Cerebellar cortex (tissue), 1 donor: ENCODE results near the gene PGLYRP2.

Experiments
- DNase-seq: peaks from one replicate; pipeline ENCODE4 v3.0.0-alpha.2; 2015; ENCODE audit warnings: low spot score

The PGLYRP2 gene

DNA sequence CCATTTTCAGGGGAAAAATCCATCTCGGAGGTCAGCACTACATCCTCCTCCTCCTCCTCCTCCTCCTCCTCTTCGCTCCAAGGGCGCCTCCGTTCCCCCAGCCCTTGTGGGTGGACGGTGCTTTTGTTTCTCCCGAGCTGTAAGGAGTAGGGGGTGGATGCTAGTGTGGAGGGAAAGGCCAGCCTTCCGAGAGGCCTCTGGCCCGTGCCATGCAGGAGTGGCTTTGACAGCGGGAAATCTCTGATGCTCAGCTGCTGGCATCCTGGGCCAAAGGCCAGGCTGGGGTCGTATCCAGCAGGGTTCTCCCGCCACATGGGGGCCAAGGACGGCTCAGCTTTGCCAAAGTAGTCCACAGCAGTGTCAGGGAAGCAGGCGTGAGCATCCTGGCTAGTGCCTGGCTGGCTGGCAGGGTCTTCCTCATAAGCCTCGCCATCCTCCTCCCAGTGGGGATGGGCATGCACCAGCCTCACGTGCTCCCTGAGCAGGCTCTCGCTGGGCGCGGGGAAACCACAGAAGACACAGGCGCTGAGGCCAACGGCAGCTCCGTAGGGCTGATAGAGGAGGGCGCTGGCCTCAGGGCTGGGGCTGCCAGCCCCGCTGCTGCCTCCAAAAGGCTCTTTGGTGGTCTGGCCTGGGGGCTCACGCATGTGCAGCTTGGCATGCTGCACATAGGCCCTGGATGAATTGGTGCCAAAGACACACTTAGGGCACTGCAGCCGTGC, 40.1 kb downstream of the PGLYRP2 start:
- DNase-seq: no peak

DNA sequence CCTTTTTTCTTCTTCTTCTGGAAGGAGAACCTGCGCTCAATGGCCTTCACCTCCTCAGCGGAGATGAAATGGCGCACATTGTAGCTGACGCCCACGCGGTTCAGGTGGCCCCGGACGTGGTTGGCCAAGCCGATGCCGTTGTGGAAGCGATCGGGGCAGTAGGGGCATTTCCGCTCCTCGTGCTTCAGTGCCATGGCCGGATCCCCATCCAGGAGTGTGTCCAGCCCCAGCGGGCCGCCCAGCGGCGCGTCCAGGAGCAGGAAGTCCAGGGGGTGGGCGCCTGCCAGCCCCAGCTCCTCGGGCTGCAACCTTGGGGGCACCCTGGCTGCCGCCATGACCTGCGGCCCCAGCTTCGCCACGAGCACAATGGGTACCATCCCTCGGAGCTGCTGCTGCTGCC, 40.7 kb downstream of the PGLYRP2 start:
- no peak for DNase-seq

DNA sequence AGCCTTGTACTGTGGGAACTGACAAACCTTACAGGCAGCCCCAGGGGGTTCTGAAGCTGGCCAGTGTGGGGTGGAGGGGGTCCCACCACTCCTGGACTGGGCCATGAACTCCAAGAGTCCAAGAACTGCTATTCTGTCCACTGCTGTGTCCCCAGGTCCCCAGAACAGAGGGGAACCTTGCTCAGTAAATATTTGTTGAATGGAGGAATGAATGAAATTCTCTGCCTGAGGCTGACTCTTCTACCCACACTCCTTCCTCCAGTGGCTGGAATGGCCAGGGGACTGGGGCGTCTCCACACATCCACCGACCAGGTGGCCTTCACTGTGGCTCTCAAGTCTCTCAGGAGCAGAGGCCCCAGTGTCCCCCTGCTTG, 41.2 kb downstream of the PGLYRP2 start:
- DNase-seq: no peak

DNA sequence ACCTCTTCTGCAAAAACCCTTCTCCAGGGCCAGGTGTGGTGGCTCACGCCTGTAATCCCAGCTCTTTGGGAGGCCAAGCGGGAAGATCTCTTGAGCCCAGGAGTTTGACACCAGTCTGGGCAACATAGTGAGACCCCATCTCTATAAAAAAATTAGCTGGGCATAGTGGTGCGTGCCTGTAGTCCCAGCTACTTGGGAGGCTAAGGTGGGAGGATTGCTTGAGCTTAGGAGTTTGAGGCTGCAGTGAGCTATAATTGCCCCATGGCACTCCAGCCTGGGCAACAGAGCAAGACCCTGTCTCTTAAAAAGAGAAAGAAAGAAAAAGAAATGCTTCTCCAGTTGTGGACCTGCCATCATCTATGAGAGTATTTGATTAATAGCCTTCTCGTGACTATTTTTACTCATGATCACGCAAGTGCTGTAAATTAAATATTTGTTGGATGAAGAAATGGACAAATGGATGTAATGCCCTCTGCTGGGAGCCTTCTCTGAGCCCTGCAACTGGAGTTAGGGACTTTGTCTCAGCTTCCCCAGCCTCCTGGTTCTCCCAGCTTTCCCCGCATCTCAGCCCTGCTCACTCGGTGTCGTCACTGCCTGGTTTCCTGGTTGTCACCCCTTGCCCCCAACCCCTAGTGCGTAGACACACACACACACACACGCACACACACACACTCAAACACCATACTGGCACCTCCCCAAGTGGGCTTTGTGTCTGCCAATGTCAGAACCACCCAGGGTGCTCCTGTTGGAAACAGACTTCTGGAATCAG, 41.8 kb downstream of the PGLYRP2 start:
- DNase-seq: no peak

DNA sequence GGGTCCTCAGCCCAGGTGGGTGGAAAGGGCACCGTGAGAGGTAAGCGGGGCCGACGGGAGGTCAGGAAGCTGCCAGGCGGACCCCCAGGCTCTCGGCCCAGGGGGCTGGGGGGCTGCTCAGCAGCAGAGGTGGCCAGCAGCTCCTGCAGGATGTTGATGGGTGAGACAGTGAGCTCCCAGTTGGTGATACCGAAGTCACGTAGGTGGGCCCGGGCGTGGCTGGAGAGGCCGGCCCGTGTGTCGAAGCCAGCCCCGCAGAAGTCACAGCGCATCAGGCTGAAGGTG, 42.5 kb downstream of the PGLYRP2 start:
- DNase-seq: no peak

DNA sequence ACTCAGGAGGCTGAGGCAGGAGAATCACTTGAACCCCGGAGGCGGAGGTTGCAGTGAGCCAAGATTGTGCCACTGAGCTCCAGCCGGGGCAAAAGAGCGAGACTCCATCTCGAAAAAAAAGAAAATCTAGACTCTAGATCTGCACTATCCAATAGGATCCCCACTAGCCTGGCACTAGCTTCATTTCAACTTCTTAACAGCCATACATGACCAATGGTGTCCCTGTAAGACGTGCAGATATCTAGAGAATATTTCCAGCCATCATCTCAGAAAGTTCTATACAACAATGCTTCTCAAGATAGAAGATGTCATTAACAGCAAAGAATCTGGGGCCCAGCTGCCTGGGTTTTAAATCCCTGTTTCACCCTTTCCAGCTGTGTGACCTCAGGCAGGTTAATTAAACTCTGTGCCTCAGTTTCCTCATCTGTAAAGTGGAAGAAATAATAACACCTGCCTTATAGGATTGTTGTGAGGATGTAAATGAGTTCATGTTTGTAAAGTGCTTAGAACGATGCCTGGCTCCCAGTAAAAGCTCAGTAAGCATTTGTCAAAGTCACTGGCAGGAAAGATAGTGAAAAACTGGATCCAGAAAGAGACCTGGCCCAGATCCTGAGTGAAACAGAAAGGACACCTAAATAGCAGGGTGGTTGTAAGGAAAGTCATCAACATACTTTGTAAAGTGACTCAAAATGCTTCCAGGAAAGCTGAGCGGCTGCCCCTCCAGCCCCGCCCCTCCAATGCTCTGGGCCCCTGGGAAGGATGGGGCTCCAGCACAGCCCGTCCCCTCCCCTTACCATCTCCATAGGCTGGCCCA, 43.1 kb downstream of the PGLYRP2 start:
- DNase-seq: no peak

DNA sequence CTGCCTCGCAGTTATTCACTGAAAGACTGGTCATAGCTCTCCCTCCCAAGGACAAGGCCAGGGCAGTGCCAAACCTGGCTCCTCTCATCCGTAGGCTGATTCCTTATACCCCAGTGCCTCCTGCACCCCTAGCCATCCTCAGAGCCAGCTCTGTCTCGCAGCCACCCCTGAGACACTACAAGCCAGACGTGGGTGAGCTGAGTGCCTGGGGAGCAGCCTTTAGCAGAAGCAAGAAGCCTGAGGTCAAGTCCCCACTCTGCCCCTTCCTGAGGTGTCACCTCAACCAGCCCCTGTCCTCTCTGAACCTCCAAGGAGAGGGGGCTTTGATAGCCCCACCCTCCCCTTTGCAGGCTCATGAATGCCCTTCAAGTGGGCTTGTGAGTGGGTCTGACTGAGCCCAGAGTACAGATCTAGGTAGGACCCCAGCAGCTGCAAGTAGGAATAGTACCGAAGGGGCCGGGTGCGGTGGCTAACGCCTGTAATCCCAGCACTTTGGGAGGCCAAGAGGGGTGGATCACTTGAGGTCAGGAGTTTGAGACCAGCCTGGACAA, 45.7 kb downstream of the PGLYRP2 start:
- no peak for DNase-seq

DNA sequence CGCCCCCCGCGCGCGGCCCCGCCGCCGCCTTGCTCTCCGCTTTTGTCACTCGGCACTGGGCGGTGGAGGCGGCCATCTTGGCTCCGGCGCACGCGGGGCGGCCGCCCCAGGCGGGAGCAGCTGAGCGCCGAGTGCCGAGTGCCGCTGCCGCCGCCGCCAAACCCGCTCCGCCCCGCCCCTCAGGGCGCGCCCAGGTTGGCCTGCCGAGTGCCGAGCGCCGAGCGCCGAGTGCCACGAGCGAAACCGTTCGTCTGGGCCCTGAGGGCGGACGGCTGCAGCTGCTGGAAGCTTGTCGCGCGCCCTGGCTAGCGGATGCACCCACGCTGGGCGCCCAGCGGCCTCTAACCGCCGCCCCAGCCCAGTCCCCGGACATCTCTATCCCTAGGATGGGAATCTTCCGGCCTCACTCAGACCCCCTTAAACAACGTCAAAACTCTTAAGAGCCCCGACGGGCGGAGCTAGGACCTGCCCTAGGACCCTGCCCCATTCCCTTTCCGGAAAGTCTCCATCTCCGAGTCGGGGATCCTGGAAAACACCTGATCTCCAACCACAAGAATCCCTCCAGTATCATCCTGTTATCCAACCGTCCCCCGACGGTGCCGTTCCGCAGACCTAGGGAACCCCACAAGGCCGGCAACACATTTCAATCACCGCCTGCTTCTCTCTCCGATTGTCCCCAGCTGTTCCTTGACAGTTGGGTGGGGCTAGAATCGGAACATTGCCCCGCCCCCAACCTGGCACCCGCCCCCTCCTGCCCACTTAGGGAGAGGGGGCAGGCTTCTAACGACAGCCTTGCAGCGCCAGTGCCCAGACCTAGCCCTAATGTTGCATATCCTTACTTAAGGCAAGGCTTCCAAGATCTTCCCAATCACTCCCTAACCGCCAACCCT, 46.4 kb downstream of the PGLYRP2 start:
- peak; percentile 81 for DNase-seq

DNA sequence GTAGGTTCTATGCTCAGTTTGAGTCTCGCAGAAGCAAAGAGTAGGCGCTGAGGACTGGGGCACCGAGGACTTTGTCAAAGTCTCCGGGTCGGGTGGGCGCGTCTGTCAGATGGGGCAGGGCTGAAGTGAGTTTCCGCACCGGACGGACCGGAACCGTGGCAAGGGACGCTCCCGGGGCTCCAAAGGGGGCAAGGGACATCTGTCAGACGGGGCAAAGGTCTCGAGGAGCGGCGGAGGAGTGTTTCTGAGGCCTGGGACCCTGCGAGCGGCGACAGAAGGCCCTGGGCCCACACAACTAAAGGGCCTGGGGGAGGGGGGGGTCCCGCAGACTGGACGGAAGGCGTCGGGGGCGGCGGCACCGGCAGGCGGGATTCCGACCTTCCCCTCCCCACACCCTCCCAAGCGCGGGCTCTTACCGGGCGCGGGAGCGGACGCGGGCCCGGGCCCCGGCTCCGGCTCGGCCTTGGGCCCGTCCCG, 47.2 kb downstream of the PGLYRP2 start:
- no peak for DNase-seq

DNA sequence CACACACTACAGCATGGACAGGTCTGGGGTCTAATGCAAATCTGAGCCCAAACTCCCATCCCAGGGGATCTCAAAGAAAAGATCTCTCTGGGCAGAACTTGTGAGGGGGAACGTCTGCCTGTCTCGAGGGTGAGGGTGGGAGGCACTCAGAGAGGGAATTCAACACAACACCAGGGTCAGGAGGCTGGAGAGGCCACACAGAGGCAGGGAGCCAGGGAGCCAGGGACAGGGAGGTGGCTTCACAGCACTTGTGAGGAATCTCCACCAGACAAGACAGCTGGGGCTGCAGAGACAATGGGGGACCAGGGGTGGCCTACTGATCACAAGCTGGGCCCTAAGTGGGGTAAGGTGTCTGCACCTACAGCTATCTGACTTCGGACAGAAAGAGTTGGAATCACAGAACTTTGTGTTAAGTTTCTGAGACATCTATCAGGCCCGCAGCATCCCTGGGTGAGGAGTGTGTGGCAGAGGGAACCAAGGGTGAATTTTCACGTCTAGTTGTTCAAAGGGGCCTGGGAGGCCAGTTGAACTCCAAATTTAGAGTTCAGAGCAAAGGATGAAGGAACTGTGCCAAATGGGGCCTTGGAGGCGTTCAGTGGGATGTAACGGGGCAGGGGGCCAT, 47.8 kb downstream of the PGLYRP2 start:
- no peak for DNase-seq

DNA sequence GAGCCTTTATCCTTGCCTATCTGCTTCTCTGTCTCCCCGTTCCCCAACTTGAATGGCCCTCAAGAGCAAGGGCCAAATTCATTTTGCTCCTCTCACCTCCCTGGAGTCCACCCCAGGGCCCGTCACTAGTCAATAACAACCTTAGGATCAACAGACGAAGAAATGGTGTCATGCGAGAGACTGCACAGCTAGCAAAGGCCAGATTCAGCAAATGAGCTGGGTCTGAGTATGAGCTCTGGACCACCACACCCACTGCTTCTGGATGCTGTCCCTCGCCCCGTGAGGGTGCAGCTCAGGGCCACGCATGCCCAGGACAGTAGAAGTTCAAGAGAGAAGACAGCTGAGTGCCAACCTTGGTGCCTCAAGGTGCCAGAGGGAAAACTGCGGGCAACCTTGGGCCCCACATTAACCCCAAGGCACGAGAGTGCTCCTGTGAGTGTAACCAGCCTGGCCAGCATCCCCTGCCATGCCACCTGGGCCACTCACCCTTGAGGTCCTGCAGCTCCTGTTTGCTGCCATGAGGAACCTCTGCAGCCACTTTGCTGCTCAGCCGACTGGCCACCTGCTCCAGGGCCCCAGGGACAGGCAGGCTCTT, 48.7 kb downstream of the PGLYRP2 start:
- no peak for DNase-seq

DNA sequence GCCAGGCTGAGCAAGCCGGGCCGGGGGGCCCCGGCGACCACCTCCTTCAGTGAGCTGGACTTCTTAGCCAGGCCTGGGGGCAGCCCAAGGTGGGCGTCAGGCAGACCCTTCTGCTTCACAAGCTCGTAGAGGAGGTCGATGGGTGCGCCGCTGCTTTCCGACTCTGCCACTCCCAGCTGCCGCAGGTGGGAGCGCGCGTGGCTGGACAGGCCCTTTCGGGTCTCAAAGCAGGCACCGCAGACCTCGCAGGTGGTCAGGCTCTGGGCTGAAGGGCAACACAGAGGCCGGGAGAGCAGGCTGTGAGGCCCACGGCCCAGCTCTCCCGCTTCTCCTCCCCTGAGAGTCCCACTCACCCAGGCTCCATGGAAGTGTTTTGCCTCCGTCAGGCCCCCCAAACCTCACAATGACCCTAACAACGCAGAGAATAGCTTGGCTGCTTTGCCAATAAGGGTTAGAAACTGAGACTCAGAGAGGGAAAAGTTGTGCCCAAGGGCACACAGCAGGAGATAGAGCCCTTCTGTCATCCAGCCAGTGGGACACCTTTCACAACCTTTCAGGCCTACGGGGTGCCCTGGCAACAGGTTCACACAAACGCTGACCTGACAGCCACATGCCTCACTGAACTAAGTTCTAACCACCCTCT, 49.4 kb downstream of the PGLYRP2 start:
- DNase-seq: no peak

DNA sequence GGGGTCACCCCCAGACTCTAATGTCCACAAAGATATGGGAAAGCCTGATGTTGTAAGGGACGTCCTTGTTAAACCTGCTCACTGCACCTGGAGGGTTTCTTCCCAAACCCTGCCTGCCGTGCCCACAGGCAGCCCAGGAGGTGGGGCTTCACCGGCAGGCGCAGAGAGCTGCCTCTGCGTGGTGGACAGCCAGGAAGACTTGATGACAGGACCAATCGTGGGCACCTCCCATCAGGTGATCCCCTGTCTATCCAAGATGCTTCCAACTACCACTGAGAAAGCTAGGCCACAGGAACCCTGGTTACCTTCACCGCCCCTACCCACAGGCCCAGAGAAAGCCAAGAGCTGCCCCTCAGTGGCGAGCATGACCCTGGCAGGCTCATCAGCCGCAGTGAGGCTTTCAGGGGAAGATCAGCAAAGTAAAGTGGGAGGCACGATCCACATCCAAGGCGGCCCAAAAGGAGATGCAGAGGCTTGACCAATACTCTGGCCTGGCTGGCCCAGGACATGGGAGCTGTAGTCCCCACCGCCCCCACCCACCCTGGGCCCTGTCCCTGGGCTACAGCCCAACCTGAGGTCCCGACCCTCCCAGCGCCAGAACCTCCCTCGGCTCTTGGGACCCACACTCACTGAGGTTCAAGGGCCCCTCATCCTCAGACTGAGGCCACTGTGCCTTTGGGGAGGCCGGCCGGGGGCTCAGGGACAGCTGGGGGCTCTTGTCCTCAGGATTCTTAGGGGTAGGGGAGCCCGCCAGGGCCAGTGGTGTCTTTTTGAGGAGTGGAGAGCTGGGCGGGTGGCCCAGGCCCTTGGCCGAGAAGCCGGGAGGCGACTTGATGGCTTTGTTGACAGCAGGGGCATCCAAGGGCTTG, 50.1 kb downstream of the PGLYRP2 start:
- no peak for DNase-seq

DNA sequence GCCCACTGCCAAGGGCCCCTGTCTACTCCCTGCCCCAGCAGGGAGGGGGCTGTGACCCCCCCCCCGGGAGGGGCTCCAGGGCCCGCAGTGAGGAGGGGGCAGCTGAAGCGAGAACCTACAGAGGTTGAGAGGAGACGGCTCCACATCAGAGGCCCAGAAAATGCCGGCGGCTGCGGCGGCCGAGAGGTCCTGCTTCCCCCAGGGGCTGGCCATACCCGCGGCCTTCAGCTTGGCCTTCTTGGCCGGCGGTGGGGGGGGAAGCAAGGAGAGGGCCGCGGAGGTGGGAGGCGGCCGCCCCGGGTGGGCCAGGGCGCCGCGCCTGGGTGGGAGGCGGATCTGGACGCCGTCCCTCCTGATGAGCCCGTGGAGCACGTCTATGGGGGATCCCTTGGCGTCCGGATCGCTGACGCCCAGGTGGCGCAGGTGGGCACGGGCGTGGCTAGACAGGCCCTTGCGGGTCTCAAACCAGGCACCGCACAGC, 51.3 kb downstream of the PGLYRP2 start:
- no peak for DNase-seq

DNA sequence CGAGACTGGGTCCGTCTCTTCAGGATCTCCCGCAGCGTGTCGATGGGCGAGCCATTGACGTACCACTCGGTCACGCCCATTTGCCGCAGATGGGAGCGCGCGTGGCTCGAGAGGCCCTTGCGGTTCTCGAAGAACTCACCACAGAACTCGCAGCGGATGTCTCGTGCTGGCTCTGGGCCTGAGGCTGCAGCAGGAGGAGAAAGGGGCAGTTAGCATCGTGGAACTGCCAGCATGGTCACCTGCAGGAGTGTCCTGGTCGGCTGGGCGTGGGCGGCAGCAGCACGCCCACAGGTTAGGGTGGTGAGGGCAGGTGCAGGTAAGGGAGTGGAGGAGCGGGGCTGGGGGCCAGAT, 52.0 kb downstream of the PGLYRP2 start:
- no peak for DNase-seq

DNA sequence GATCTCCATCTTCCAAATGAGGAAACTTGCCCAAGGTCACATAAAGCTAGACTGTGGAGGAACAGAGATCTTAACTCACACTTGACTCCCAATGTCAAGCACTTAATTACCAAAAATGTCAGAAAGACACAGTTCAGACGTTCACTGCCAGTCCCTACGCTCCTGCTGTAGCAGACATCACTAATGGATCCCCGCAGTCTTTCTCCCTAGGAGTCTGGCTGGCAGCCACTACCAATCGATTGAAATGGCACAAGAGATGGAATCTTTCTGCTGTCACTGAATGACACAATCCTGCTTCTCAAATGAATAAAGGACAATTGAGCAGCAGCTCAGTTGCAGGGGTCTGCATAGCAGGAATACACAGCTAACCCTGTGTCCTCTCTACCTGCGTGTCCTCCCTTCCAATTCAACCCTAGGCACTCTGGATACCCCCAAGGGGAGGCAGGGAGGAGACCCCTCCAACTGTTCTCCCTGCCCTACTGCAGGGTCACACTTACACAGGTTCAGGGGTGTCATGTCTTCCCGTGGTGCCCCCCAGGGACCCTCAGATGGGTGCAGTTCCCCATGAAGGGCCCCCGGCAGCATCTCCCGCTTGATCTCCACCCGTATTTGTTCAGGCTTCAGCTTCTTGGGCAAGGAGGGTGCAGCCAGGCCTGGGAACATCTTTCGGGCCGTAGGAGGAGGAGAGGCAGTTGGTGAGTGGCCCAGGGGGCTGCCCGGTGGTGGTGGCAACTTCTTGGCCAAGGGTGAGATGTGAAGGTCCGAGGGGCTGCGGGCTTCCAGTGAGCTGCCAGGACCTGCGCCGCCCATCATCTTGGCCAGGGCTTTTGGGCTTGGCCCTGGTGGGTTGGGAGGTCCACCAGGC, 52.6 kb downstream of the PGLYRP2 start:
- DNase-seq: no peak

DNA sequence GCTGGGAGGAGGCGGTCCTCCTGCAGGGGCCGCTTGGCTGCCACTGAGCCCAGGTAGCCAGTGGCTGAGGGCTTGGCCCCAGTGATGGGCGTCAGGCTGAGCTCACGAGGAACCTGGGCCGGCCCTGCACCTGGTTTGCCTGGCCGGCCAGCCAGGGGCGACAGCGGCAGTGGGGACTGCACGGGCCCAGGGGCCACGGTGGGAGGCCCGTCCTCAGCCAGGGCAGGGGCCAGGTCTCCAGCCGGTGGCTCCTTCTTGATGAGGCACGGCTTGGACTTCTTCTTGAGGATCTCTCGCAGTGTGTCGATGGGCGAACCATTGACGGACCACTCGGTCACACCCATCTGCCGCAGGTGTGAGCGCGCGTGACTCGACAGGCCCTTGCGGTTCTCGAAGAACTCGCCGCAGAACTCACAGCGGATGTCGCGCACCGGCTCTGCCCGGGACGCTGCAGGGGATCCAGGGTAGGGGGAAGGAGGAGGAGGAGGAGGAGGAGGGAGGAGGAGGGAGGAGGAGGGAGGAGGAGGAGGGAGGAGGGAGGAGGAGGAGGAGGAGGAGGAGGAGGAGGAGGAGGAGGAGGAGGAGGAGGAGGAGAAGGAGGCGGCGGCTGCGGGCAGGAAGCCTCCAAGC, 53.9 kb downstream of the PGLYRP2 start:
- DNase-seq: no peak
